Left renal pelvis (tissue), 4 donors: ENCODE measurements around the gene ACTR8. TPM values are rescaled to one million over a fixed set of nuclear protein-coding genes. Genes with fewer than 3 reads are reported as not detected.

Source experiments
- DNase-seq, 4 donors: peaks; one replicate each; pipeline ENCODE4 v3.0.0-alpha.2; 2013; ENCODE audit warnings: low read depth in 4 of 4, low spot score in 3 of 4
- polyA plus RNA-seq, 4 donors: library from polyadenylated mRNA; unstranded; fragments of 120-200 nt; gene quantifications; one replicate each; pipeline ENCODE4 v1.2.1, GENCODE V29; 2013; ENCODE audit not compliant: insufficient read length in 4 of 4

Gene ACTR8
- polyA plus RNA-seq, 4 donors = 27.8 to 47.4 (median 41.1) TPM

- no peak for DNase-seq
Observed at GRCh38 chr3:53836084-53836872, 45.7 kb downstream of the ACTR8 start.

GRCh38 chr3:53835257-53835656, 46.7 kb downstream of the ACTR8 start:
- DNase-seq = no peak

- DNase-seq = no peak
Observed at GRCh38 chr3:53834429-53835095, 47.4 kb downstream of the ACTR8 start.

- DNase-seq = no peak
Observed at GRCh38 chr3:53833700-53834099, 48.3 kb downstream of the ACTR8 start.

- DNase-seq = no peak
Observed at GRCh38 chr3:53833053-53833645, 48.8 kb downstream of the ACTR8 start.

GRCh38 chr3:53830944-53831343, 51.0 kb downstream of the ACTR8 start:
- DNase-seq = no peak

- no peak for DNase-seq
Observed at GRCh38 chr3:53829605-53830004, 52.3 kb downstream of the ACTR8 start.

GRCh38 chr3:53828581-53828980, 53.4 kb downstream of the ACTR8 start:
- DNase-seq = no peak

GRCh38 chr3:53826048-53826447, 55.9 kb downstream of the ACTR8 start:
- no peak for DNase-seq

- DNase-seq = no peak
Observed at GRCh38 chr3:53824795-53825194, 57.2 kb downstream of the ACTR8 start.

- DNase-seq = no peak
Observed at GRCh38 chr3:53823956-53824657, 57.8 kb downstream of the ACTR8 start.

- no peak for DNase-seq
Observed at GRCh38 chr3:53823026-53823955, 58.7 kb downstream of the ACTR8 start.

- no peak for DNase-seq
Observed at GRCh38 chr3:53822331-53822741, 59.6 kb downstream of the ACTR8 start.

- no peak for DNase-seq
Observed at GRCh38 chr3:53821631-53822121, 60.3 kb downstream of the ACTR8 start.

GRCh38 chr3:53820756-53821580, 61.0 kb downstream of the ACTR8 start:
- no peak for DNase-seq

GRCh38 chr3:53820084-53820483, 61.9 kb downstream of the ACTR8 start:
- DNase-seq = no peak

- no peak for DNase-seq
Observed at GRCh38 chr3:53819163-53819868, 62.6 kb downstream of the ACTR8 start.
